Right renal pelvis (tissue), 4 donors: Measurements from ENCODE around the gene FAM217A. TPM values are rescaled to one million over a fixed set of nuclear protein-coding genes. Genes with fewer than 3 reads are reported as not detected.

Source experiments
- DNase-seq, 4 donors: peaks; one replicate each; pipeline ENCODE4 v3.0.0-alpha.2; 2013; ENCODE audit warnings: low read depth in 4 of 4, low spot score in 3 of 4, missing footprints in 1 of 4
- polyA plus RNA-seq, 4 donors: library from polyadenylated mRNA; unstranded; fragments of 120-200 nt; gene quantifications; one replicate each; pipeline ENCODE4 v1.2.1, GENCODE V29; 2013; ENCODE audit not compliant: insufficient read length in 4 of 4

FAM217A gene
- polyA plus RNA-seq, 4 donors: 1.00 to 1.7 (median 1.3) TPM

DNA sequence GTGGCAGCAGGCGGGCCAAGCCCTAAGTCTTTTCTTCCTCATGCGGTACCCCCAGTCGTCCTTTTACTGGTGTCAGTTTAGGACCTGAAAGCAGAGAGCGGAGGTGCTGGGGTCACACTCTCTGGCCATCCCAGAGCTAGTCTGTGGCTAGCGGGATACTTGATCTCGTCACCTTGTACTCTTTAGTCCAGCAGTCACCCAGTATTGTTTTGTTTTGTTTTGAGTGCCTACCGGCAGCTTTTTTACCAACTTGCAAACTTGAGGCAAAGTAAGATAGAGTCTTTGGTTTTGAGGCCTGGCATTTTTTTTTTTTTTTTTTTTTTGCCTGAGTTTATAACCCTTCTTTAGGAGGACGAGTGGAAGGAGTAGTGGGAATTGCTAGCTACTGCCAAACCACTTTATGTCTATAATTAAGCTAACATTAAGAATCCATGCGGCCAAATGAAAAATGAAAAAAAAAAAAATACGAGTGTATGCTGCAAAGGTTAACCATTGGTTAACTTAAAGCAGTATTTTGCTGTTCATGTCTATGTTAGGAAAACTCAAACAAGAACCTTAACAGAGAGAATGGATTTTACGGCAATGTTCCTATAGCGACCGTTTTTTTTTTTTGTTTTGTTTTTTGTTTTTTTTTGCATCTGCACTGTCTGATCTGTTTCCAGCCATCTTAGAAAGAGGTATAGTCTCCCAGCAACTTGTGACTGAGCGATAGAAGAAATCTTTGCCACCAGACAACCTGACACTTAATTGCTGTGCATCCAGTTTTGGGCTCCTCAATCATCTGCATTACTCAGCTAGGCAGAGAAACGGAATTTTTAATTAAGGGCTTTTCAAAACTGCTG lies 56.9 kb downstream of the FAM217A start:
- DNase-seq: no peak

DNA sequence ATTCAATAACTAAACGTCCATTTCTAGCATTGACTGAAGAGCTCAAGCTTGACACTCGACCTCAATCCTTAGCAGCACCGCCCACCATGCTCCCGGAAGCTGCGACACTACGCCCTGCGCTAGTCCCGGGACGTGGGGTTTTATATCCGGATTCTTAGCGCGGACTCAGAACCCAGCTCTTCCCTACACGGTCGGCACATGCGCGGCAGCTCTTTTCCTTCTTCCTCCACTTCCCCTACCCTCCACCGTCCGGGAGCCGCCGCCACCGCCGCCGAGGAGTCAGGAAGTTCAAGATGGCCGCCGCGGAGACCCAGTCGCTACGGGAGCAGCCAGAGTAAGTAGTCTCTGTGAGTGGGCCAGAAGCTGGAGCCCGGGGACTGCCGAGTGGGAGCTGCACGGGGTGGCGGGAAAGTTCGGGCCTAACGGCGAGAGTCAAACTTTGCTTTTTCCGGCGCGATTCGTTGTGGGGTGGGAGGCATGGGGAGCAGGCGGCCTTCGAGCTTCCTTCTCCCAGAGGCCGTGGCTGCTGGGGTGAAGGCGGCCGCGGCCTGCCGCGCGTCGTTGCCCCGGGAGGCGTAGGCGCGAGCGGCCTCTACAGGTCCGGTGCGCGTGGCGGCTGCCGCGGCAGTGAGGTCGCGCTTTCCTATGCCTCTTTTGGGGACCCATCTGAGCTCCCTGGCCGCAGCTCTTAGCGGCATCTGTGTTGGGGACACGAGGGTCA lies 57.6 kb downstream of the FAM217A start:
- peak; percentile 87 to 93 (median 92) for DNase-seq

DNA sequence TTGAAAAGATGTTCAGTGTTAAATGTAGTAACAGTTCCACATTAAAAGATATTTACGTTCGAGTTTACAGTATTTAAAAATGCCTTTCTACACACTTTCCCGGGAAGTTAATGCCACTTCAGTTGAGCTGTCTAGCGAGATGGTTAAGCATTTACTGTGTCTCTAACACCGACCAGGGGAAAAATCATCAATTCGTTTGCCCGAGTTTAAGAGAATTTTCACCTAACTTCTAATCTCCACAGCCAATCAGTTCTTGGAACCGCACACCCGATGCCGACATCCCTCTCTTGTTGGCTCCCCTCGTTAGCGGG lies 58.2 kb downstream of the FAM217A start:
- no peak for DNase-seq

DNA sequence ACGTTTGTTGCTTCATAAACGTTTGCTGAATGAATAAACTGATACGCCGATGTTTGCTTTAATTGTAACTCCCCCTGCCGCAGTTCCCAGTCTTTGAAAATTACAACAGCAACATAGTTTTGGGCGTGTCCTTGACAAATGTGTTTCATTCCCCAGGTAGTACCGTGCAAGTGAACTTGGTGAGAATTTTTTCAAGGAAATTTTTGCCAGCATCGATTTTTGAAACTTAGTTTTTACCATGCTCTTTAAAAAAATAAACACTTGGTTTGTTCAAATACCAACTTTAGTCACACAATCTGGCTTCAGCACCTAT lies 60.1 kb downstream of the FAM217A start:
- no peak for DNase-seq

Other genes with a start within 250 kb of the FAM217A start
- gene FAM50B, start 229.8 kb downstream of the FAM217A start, polyA plus RNA-seq: 10 to 100 TPM; 12.1 to 15.8 (median 13.5) TPM
- 100 to 1,000 TPM in 3 of 4 donors, 10 to 100 TPM in 1; 94.0 to 119 (median 103) TPM for gene ECI2, start 56.4 kb upstream of the FAM217A start, polyA plus RNA-seq